ENCODE data around the gene KANSL1L. TPM values are rescaled to one million over a fixed set of nuclear protein-coding genes. Genes with fewer than 3 reads are reported as not detected.

Gene KANSL1L
- total RNA-seq, 1 experiment from 2014 or later: 3.0 TPM

DNA sequence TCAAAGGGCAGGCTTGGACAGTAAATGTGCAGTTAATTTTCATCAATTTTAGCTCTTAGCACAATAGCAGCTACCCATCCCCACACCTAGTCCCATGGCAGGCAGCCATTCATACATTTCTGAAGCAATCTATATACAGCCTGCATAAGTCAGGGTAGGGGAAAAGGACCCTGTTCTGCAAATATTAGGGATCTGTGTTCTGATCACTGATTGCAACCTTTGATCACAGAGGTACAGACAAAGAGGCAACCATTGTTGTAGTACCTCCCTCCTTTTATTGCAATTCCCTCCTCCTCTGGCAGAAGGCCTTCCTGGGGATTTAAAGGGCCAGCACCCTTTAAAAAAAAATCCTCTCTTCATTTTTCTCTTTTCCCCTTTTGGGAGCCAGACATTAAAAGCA, 58.3 kb downstream of the KANSL1L start:
- in situ Hi-C loops (cut with HindIII; ENCODE audit: low sequenced_read_pairs): no loop called here
- no peak for DNase-seq (ENCODE audit: low spot score)

DNA sequence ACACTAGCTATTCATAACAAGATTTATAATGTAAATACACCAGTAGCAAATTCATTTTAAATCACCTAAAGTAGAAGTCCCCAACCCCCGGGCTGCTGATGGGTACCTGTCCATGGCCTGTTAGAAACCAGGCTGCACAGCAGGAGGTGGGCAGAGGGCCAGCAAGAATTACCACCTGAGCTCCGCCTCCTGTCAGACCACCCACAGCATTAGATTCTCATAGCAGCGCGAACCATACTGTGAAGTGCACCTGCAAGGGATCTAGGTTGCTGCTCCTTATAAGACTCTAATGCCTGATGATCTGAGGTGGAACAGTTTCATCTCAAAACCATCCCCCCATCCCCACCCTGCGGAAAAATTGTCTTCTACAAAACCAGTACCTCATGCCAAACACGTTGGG, 71.3 kb downstream of the KANSL1L start:
- DNase-seq (ENCODE audit: low spot score): no peak
- in situ Hi-C loops (cut with HindIII; ENCODE audit: low sequenced_read_pairs): no loop called here

DNA sequence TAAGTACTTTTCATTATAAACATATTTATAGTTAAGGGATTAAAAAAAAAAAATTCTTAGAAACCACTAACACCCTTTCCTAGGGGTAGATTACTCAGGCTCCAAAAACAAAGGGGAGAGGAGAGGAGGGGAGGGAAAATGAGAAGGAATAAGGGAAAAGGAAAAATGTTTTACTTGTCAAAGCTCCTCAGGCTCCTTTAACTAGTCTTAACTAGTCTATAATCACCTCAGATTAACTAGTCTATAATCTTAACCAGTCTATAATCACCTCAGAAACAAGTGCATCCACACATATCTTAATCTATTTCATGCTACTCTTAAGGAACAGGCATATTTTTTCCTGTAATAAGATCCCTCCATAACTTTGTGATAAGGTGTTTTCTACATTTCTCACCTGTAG, 76.4 kb downstream of the KANSL1L start:
- no peak for DNase-seq (ENCODE audit: low spot score)
- in situ Hi-C loops (cut with HindIII; ENCODE audit: low sequenced_read_pairs): no loop called here

DNA sequence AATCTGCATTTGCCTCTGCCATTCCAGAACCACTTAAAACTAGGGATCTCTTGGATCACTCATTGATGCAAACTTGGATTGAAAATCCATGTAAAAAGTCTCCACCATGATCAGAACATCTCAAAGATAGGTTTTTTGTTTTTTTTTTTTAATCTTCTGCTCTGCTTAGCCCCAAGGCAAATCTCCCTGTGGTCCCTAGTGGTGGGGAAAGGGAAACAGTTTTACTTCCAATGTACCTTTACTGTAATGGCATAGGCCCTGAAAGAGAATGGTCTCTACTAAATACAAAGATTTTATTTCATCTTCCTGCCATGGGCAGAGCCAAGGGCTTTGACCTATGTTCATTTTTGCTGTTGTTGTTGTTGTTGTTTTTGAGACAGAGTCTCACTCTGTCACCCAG, 78.4 kb downstream of the KANSL1L start:
- in situ Hi-C loops (cut with HindIII; ENCODE audit: low sequenced_read_pairs): no loop called here
- DNase-seq (ENCODE audit: low spot score): no peak

DNA sequence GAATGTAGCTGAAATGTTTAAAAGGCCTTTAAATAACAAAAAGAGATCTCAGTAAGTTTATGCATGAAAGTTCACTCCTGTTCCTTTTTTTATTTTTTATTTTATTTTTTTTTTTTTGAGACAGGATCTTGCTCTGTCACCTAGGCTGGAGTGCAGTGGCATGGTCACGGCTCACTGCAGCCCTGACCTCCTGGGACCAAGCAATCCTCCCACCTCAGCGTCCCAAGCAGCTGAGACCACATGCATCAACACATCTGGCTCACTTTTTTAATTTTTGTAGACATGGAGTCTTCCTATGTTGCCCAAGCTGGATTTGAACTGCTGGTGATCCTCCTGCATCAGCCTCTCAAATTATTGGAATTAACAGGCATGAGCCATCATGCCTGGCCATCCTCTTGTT, 84.3 kb downstream of the KANSL1L start:
- DNase-seq (ENCODE audit: low spot score): no peak
- in situ Hi-C loops (cut with HindIII; ENCODE audit: low sequenced_read_pairs): no loop called here

DNA sequence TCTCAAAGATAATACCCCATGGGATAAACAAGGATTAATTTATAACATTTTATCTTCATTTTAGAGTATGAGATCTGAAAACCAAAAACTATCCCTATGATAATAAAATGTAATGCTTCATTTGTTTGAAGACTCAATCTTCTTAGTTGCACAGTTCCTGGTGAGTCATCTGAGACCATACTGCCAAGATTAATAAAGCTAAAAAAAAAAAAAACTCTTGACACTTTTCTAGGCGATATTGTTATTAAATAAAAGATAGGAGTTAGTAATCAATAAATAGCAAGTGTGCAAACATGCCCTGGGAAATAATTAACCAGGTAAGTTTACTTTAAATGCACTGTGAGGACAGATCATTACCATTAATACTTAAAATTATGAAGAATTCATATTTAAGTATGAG, 84.9 kb downstream of the KANSL1L start:
- in situ Hi-C loops (cut with HindIII; ENCODE audit: low sequenced_read_pairs): no loop called here
- no peak for DNase-seq (ENCODE audit: low spot score)

DNA sequence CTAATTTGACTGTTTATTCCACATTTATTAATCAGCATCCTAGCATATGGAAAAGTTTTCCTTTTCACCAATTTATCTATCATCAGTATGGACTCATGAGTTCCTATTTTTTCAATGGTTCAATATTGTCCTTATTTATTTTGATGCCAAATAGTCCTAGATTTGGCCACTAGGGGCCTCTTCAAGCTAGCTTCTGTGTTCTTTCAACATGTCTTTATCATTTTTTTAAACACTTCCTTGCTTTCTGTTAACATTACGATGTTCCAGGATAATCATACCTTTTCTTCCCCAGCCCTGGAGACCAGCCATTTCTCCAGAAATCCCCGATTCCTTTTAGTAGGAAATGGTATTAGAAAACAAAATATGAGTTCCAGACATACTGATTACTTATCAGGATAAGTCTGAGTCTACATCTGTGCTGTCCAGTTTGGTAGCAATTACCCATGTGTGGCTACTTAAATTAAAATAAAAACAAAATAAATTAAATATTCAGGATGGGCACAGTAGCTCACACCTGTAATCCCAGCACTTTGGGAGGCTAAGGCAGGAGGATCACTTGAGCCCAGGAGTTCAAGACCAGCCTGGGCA, 98.2 kb downstream of the KANSL1L start:
- peak; percentile 59 for DNase-seq (ENCODE audit: low spot score)
- in situ Hi-C loops (cut with HindIII; ENCODE audit: low sequenced_read_pairs): no loop called here

DNA sequence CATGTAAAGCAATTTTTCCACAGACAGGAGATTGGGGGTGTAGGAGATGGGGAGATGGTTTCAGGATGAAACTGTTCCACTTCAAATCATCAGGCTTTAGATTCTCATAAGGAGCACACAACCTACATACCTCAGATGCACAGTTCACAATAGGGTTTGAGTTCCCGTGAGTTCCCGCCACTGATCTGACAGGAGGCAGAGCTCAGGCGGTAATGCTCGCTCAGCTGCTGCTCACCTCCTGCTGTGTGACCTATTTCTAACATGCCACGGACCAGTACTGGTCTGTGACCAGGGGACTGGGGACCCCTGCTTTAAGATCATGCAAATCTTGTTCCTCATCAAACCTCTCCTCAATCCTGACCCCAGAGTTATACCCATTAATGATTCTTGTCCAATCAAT, 98.7 kb downstream of the KANSL1L start:
- in situ Hi-C loops (cut with HindIII; ENCODE audit: low sequenced_read_pairs): no loop called here
- peak; percentile 59 for DNase-seq (ENCODE audit: low spot score)

DNA sequence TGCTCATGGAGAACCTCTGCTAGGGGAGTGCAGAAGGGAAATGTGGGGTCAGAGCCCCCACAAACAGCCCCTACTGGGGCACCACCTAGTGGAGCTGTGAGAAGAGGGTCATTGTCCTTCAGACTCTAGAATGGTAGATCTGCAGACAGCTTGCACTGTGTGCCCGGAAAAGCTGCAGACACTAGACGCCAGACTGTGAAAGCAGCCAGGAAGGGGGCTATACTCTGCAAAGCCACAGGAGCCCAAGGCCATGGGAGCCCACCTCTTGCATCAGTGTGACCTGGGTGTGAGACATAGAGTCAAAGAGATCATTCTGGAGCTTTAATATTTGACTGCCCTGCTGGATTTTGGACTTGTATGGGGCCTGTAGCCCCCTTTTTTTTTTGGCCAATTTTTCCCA, 107.9 kb downstream of the KANSL1L start:
- DNase-seq (ENCODE audit: low spot score): no peak
- in situ Hi-C loops (cut with HindIII; ENCODE audit: low sequenced_read_pairs): no loop called here

DNA sequence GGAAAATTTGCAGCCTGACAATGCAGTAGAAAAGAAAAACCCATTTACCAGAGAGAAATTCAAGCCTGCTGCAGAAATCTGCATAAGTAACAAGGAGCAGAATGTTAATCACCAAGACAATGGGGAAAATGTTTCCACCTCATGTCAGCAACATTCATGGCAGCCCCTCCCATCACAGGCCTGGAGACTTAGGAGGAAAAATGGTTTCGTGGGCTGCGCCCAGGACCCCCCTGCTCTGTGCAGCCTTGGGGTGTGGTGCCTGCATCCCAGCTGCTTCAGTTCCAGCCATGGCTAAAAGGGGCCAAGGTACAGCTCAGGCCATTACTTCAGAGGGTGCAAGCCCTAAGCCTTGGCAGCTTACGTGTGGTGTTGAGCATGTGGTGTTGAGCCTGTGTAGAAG, 115.4 kb downstream of the KANSL1L start:
- in situ Hi-C loops (cut with HindIII; ENCODE audit: low sequenced_read_pairs): no loop called here
- no peak for DNase-seq (ENCODE audit: low spot score)

DNA sequence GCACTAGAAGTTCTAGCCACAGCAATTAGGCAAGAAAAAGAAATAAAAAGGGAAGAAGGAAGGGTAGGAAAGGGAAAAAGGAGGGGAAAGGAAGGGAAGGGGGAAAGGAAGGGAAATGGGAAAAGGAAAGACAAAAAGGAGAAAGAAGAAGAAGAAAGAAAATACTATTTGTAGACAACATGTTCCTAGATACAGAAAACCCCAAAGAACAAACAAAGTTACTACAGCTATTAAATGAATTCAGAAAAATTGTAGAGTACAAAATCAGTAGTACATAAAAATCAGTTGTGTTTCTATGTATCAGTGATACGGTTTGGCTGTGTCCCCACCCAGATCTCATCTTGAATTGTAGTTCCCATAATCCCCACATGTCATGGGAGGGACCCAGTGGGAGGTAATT, 116.5 kb downstream of the KANSL1L start:
- no peak for DNase-seq (ENCODE audit: low spot score)
- in situ Hi-C loops (cut with HindIII; ENCODE audit: low sequenced_read_pairs): no loop called here

DNA sequence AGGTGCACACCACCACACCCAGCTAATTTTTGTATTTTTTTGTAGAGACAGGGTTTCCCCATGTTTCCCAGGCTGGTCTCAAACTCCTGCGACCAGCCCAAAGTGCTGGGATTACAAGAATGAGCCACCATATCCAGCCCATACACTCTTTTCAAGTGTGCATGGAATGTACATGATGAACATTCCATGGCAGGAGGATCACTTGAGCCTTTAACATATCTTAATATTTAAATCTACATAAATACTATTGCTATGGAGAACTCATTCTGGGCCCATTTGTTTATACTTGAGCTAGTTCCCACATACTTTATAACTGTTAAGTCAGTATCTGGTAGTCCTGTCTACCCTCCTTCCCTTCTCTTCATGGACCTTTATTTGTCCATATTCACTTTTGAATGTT, 120.3 kb downstream of the KANSL1L start:
- DNase-seq (ENCODE audit: low spot score): no peak
- in situ Hi-C loops (cut with HindIII; ENCODE audit: low sequenced_read_pairs): no loop called here

DNA sequence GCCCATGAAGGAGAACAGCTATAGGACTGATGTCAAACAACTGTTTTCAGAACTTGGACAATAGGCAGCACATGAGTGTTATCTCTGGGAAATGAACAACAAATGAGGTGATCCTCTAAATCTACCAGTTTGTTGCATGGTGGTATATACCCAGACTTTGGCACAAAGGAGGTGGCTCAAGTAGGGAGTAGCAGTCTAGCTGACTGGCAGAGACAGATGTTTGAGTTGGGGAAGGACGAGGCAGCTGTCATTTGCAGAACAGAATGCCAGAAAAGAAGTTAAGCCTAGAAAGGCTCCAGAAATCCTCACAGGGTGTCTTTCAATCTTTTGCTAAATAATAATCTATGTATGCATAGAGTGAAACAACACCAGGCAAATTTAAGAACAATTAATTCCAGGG, 121.4 kb downstream of the KANSL1L start:
- in situ Hi-C loops (cut with HindIII; ENCODE audit: low sequenced_read_pairs): no loop called here
- DNase-seq (ENCODE audit: low spot score): no peak

DNA sequence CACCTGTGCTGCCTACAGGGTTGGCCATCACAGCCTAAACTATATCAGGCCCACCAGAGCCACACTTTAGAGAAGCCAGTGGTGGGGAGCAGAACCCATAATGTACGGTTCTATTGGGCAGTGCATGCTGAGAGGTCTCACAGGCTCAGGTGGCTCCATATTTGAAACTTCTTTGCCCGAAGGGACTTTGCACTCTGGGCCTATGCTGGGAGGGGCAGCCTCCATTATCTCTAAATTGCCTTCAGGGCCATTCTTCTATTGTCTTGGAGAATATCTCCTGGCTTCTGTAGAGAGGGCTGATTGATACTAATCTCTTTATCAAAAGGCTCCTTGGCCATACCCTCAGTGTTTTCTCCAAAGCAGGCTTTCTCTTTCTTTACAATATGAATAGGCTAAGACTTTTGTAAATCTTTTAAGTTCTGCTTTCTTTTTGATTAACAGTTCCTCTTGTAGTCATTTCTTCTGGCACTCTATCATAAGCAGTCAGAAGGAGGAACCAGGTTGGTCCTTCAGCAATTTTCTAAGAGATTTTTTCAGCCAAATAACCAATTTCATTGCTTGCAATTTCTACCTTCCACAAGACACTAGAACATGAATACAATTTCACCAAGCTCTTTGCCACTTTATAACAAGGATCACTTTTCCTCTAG, 124.2 kb downstream of the KANSL1L start:
- in situ Hi-C loops (cut with HindIII; ENCODE audit: low sequenced_read_pairs): no loop called here
- DNase-seq (ENCODE audit: low spot score): no peak

DNA sequence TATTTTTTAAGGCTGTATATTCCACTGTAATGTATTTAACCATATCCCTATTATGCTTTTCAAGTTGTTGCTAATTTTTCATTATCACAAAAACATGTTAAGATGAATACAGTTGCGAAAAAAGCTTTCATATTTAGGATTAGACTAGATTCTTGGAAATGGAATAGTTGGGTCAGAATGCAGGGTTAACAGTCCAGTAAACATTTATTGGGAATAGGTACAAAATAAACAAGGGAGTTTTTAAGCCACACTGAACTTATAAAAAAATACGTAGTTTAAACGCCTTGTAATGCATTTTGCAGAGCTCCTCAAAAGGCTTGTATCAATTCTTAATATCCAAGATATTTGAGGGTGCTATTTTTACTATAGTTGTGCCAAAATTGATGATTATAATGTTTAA, 133.1 kb downstream of the KANSL1L start:
- in situ Hi-C loops (cut with HindIII; ENCODE audit: low sequenced_read_pairs): no loop called here

DNA sequence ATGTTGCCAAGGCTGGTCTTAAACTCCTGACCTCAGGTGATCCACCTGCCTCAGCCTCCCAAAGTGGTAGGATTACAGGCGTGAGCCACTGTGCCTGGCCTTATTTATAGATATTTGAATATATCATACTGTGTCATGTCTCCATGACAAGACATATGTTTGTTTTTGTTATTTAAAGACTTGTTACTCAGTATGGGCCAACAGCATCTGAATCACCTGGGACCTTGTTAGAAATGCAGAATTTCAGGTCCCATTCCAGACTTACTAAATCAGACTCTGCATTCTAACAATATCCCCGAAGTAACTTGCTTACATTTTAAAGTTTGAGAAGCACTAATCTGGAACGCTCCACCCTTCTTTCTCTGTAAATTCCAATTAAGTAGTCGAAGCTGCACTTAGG, 135.5 kb downstream of the KANSL1L start:
- in situ Hi-C loops (cut with HindIII; ENCODE audit: low sequenced_read_pairs): no loop called here
- DNase-seq (ENCODE audit: low spot score): no peak

More for the DNA sequence above, 133.1 kb downstream of the KANSL1L start:
- no peak for DNase-seq (ENCODE audit: low spot score)

DNA sequence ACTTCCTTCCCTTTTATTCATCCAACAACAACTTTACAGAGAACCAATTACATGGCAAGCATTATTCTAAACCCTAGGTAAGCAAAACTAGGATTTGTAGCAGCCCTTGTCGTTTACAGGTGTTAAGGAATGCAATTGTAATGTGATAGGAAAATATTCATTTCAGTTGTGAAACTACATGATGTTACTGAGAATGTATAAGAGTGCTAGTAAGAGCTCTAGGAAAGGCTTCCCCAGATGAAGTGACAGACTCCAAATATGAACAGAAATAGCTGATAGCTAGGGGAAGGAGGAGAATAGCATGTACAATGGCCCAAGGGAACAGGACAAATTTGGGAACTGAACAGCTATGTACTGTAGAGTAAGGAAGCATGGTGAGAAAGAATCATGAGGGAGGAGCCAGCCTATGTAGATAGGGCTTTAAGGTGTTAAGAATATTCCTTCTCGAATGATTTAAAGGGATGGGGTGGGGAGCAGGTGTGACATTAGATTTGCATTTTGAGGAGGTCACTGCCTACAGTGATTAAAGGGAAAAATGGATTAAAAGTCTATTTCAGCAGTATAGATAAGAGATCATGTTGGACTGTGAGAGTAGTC, 137.0 kb downstream of the KANSL1L start:
- in situ Hi-C loops (cut with HindIII; ENCODE audit: low sequenced_read_pairs): no loop called here

DNA sequence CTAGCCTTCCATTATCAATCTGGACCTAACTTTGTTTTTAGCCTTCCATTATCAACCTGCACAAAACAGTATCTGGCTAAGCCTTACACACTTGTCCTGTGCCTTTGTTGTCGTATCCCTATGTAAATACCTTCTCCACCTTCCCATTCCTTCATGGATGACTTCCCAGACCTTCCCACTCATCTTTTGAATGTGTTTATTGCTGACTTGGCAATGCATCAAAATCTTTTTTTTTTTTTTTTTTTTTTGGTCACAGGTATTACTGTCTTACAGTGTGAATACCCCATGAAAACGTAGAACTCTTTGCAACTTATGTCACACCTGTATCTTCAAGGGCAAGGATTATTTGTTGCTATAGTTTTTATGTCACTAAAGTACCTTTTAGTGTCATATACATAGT, 143.0 kb downstream of the KANSL1L start:
- in situ Hi-C loops (cut with HindIII; ENCODE audit: low sequenced_read_pairs): no loop called here
- no peak for DNase-seq (ENCODE audit: low spot score)

More for the DNA sequence above, 137.0 kb downstream of the KANSL1L start:
- DNase-seq (ENCODE audit: low spot score): no peak

DNA sequence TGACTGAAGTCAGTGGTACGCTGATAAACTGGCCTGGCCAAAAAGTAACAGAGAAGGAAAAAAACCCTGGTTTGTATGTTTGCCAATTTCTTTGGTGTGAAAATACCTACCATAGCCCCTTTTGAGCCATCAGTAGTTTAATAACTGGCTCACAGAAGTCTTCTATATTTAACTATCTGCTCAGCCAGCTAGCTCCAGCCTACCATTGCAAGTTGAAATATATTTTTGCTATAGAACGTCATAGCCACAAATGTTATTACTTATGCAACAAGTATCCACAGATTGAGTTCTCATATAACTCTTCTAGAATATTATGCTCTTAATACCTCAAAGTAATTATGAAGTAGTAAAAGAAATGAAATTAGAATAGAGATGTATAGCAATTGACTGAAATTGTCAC, 143.6 kb downstream of the KANSL1L start:
- no peak for DNase-seq (ENCODE audit: low spot score)
- in situ Hi-C loops (cut with HindIII; ENCODE audit: low sequenced_read_pairs): no loop called here

DNA sequence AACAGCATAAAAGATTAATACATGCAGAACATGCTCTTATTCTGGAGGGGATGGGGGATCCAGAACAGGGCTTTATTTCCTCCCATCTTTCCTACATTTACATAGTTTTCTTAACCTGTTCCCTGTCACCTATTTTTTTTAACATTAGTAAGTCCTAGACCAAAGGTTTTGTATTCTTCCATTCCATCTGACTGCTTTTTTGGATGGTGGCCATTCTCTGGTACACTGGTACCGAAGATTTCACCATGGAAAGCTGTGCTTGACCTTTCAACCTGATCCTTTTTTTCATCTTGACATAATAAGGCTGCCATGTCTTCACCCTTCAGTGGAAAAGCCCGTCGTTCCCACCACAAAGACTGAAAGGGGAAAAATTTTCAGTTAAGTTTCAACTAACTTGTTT, 148.4 kb downstream of the KANSL1L start:
- no peak for DNase-seq (ENCODE audit: low spot score)
- in situ Hi-C loops (cut with HindIII; ENCODE audit: low sequenced_read_pairs): no loop called here

DNA sequence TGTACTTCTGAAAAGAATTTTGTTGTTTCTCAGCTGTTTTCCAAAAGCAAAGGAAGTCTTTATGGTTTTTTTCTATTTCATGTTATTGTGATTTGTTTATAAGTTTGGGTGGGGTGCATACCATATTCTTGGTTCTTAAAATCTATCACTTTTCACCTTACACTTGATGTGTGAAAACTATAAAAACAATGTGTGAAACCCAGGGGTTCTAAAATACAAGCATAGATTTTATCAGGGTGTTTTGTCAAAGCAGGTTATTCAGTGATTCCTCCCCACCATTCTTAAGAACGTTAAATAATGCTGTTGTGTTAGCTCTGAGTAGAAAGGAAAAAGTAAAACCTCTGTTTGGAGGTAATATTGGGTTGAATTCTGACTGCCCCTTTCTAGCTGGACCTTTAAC, 151.1 kb downstream of the KANSL1L start:
- in situ Hi-C loops (cut with HindIII; ENCODE audit: low sequenced_read_pairs): no loop called here
- no peak for DNase-seq (ENCODE audit: low spot score)
